K562 (cell line): ENCODE data around the gene ZBTB43.

Experiments used
- CTCF ChIP-seq, 3 experiments: IDR thresholded peaks in 2 of 3; conservative IDR thresholded peaks in 1 of 3; 2 replicates each; pipeline ENCODE4 v1.5.1; 2011 to 2012; ENCODE audit warnings: low read length in 3 of 3, mild to moderate bottlenecking in 3 of 3, control low read depth in 2 of 3, improper control_type of control experiment in 1 of 3, inconsistent platforms in 1 of 3, low read depth in 1 of 3, mixed read lengths in 1 of 3, moderate library complexity in 1 of 3; ENCODE audit not compliant: insufficient read depth in 2 of 3
- DEAF1 ChIP-seq: fragments of 450-650 bp; formaldehyde crosslinking; IDR thresholded peaks from 2 replicates; pipeline ENCODE4 v1.4.0; 2020; ENCODE audit warnings: mild to moderate bottlenecking, moderate library complexity
- GABPA ChIP-seq: fragments of 200-800 bp; sonication (Bioruptor generic); conservative IDR thresholded peaks from 2 replicates; pipeline ENCODE4 v1.6.1; 2016; ENCODE audit warnings: low read depth, missing genetic modification characterization, missing compliant biosample characterization
- MAX ChIP-seq: sonication (generic); formaldehyde crosslinking; IDR thresholded peaks from 2 replicates; pipeline ENCODE4 v1.9.0; 2022; ENCODE audit warnings: mild to moderate bottlenecking, missing genetic modification reagents
- MAZ ChIP-seq, 2 experiments: fragments of 450-650 bp in 1 of 2; sonication (generic) in 1 of 2; formaldehyde crosslinking; IDR thresholded peaks in 1 of 2; conservative IDR thresholded peaks in 1 of 2; 2 replicates each; pipeline versions ENCODE4 v1.4.0 to v1.5.0; 2020; ENCODE audit warnings: mild to moderate bottlenecking in 1 of 2, missing genetic modification reagents in 1 of 2
- NFE2L1 ChIP-seq: fragments of 450-650 bp; IDR thresholded peaks from 2 replicates; pipeline ENCODE4 v1.6.1; 2016; ENCODE audit warnings: missing genetic modification characterization, low read depth, mild to moderate bottlenecking, missing compliant biosample characterization, moderate library complexity, borderline replicate concordance
- TCF7L2 ChIP-seq: fragments of 150-350 bp; IDR thresholded peaks from 2 replicates; pipeline ENCODE4 v1.6.1; 2016; ENCODE audit warnings: low read depth, mild to moderate bottlenecking, low read length, moderate library complexity
- ZNF274 ChIP-seq: IDR thresholded peaks from 2 replicates; pipeline ENCODE4 v1.6.1; 2011; ENCODE audit warnings: low read depth, mild to moderate bottlenecking, low read length, moderate library complexity, borderline replicate concordance
- ZNF696 ChIP-seq: fragments of 250-450 bp; sonication (Bioruptor Pico); conservative IDR thresholded peaks from 2 replicates; pipeline ENCODE4 v1.4.0; 2020; ENCODE audit warnings: mild to moderate bottlenecking, moderate library complexity

- no peak for TF ChIP-seq ZNF274
- TF ChIP-seq ZNF696 (CRISPR knock-in tag): no peak
- TF ChIP-seq TCF7L2: no peak
- no peak for TF ChIP-seq MAX
- TF ChIP-seq MAZ (CRISPR knock-in tag; conservative IDR thresholded peaks at IDR 0.05 in 1 of 2, IDR thresholded peaks at IDR 0.05 in 1 of 2): no peak
- TF ChIP-seq CTCF (IDR thresholded peaks at IDR 0.05 in 2 of 3, conservative IDR thresholded peaks at IDR 0.05 in 1 of 3; ENCODE audit: insufficient read depth in 2 of 3, low read depth in 1 of 3, low read length in 3 of 3): no peak
- no peak for TF ChIP-seq NFE2L1 (tag)
- TF ChIP-seq GABPA (tag): no peak
- no peak for TF ChIP-seq DEAF1 (CRISPR knock-in tag)
Observed at GRCh38 chr9:126879288-126879687, 74.4 kb downstream of the ZBTB43 start.
